HepG2 (cell line): ENCODE results near the gene LCORL. TPM values are rescaled to one million over a fixed set of nuclear protein-coding genes. Genes with fewer than 3 reads are reported as not detected.

Source experiments
- ARNT2 ChIP-seq: sonication (generic); formaldehyde crosslinking; IDR thresholded peaks from 2 replicates; pipeline ENCODE4 v1.8.0; 2022; ENCODE audit warnings: mild to moderate bottlenecking, low read depth, missing genetic modification reagents, moderate library complexity
- HDAC1 ChIP-seq: sonication (generic); formaldehyde crosslinking; IDR thresholded peaks from 2 replicates; pipeline ENCODE4 v1.5.1; 2020; ENCODE audit warnings: mild to moderate bottlenecking, missing genetic modification reagents
- KLF11 ChIP-seq: IDR thresholded peaks from 2 replicates; pipeline ENCODE4 v1.6.1; 2016; ENCODE audit warnings: missing compliant biosample characterization
- MYNN ChIP-seq: sonication (generic); formaldehyde crosslinking; IDR thresholded peaks from 2 replicates; pipeline ENCODE4 v1.4.0; 2020; ENCODE audit warnings: mild to moderate bottlenecking, low read depth, missing genetic modification reagents
- NFAT5 ChIP-seq: sonication (generic); formaldehyde crosslinking; IDR thresholded peaks from 2 replicates; pipeline ENCODE4 v1.4.0; 2020; ENCODE audit warnings: missing genetic modification reagents
- PAWR ChIP-seq: sonication (generic); formaldehyde crosslinking; IDR thresholded peaks from 2 replicates; pipeline ENCODE4 v1.4.0; 2020; ENCODE audit warnings: missing genetic modification reagents, mild to moderate bottlenecking, borderline replicate concordance
- PHF20 ChIP-seq: sonication (generic); formaldehyde crosslinking; IDR thresholded peaks from 2 replicates; pipeline ENCODE4 v1.5.0; 2020; ENCODE audit warnings: mild to moderate bottlenecking, missing genetic modification reagents
- RFX5 ChIP-seq: IDR thresholded peaks from 2 replicates; pipeline ENCODE4 v1.6.1; 2011; ENCODE audit warnings: low read depth, low read length, improper control_type of control experiment
- ZKSCAN1 ChIP-seq: fragments of 150-350 bp; IDR thresholded peaks from 2 replicates; pipeline ENCODE4 v1.6.1; 2014; ENCODE audit warnings: low read length
- ZNF180 ChIP-seq: sonication (generic); formaldehyde crosslinking; IDR thresholded peaks from 2 replicates; pipeline ENCODE4 v1.4.0; 2020; ENCODE audit warnings: low read depth, missing genetic modification reagents, borderline replicate concordance
- ZNF446 ChIP-seq: sonication (generic); formaldehyde crosslinking; IDR thresholded peaks from 2 replicates; pipeline ENCODE4 v1.5.0; 2020; ENCODE audit warnings: mild to moderate bottlenecking, missing genetic modification reagents
- ZNF773 ChIP-seq: sonication (generic); formaldehyde crosslinking; IDR thresholded peaks from 2 replicates; pipeline ENCODE4 v1.4.0; 2020; ENCODE audit warnings: missing genetic modification reagents, borderline replicate concordance
- ZNF790 ChIP-seq: sonication (generic); formaldehyde crosslinking; IDR thresholded peaks from 2 replicates; pipeline ENCODE4 v1.8.0; 2022; ENCODE audit warnings: missing genetic modification reagents, mild to moderate bottlenecking, borderline replicate concordance
- polyA plus RNA-seq, 8 experiments: library from polyadenylated mRNA; depleted of rRNA in 3 of 8; stranded (reverse) in 7 of 8; unstranded in 1 of 8; fragments of >200 nt; fragmentation: Illumina TruSeq in 4 of 8; extraction: Trizol in 4 of 8; gene quantifications; 2 replicates each; pipeline versions ENCODE4 v1.2.1 to v1.2.3, GENCODE V29; 2011 to 2016; ENCODE audit warnings: low read depth in 4 of 8, missing spikeins in 1 of 8, mixed read lengths in 1 of 8; ENCODE audit not compliant: insufficient read depth in 1 of 8
- total RNA-seq, 5 experiments: library from RNA; depleted of rRNA; stranded (reverse); fragments of >200 nt; fragmentation: Illumina TruSeq; extraction: Trizol; gene quantifications; 2 replicates each; pipeline ENCODE4 v1.2.3, GENCODE V29; 2016; ENCODE audit warnings: low read depth in 1 of 5
- TF ChIP-seq, protein P1 (sequence below): sonication (generic); formaldehyde crosslinking; IDR thresholded peaks from 2 replicates; pipeline ENCODE4 v1.8.1; 2023; ENCODE audit warnings: mild to moderate bottlenecking, missing genetic modification reagents
- TF ChIP-seq, protein P2 (sequence below): sonication (generic); formaldehyde crosslinking; IDR thresholded peaks from 2 replicates; pipeline ENCODE4 v1.9.0; 2021; ENCODE audit warnings: missing genetic modification reagents, borderline replicate concordance

Gene LCORL
- total and polyA plus RNA-seq, 2 of the 13 experiments (the other 11 are each of a cell fraction or from before 2014, with no cell fraction given): 5.3 to 14.5 TPM

DNA sequence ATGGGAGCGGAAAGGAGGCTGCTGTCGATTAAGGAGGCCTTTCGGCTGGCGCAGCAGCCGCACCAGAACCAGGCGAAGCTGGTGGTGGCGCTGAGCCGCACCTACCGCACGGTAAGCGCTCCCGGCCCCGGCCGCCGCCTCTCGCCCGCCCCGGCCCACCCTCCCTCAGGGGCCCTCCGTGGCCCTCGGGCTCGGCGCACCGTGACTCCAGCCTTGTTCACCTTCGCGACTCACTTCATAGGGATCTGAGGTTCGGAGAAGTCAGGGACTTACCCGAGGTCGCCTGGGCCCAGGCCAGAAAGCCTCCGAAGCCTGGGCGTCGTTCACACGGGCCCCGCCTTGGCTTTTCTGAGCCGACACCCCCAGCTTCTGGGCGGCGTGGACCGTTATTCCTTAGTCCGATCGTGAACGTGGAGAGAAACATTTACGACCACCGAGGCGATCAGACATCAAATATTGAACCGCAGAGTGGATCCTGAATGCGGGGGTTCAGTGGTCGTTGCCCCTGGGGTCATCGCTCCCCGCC, 210.4 kb downstream of the LCORL start (continued):
- TF ChIP-seq PHF20 (CRISPR knock-in tag) (no peak), ARNT2 (CRISPR knock-in tag) (peak; percentile 17; the same call in 1 of the 2 replicates), RFX5 (no peak), NFAT5 (CRISPR knock-in tag) (0 out of 2 replicates have a peak, but pooled peaks have one; percentile 0), ZNF180 (CRISPR knock-in tag) (no peak), MYNN (no peak), PAWR (CRISPR knock-in tag) (no peak), ZNF773 (0 out of 2 replicates have a peak, but pooled peaks have one; percentile 5), ZNF790 (CRISPR knock-in tag) (peak; percentile 59; the same call in 1 of the 2 replicates), ZKSCAN1 (no peak), HDAC1 (CRISPR knock-in tag) (peak; percentile 1; the same call in 1 of the 2 replicates), ZNF446 (0 out of 2 replicates have a peak, but pooled peaks have one; percentile 36), KLF11 (CRISPR knock-in tag) (no peak)
- TF ChIP-seq, protein P1, sequence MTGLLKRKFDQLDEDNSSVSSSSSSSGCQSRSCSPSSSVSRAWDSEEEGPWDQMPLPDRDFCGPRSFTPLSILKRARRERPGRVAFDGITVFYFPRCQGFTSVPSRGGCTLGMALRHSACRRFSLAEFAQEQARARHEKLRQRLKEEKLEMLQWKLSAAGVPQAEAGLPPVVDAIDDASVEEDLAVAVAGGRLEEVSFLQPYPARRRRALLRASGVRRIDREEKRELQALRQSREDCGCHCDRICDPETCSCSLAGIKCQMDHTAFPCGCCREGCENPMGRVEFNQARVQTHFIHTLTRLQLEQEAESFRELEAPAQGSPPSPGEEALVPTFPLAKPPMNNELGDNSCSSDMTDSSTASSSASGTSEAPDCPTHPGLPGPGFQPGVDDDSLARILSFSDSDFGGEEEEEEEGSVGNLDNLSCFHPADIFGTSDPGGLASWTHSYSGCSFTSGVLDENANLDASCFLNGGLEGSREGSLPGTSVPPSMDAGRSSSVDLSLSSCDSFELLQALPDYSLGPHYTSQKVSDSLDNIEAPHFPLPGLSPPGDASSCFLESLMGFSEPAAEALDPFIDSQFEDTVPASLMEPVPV (CRISPR knock-in tag): no peak
- TF ChIP-seq, protein P2, sequence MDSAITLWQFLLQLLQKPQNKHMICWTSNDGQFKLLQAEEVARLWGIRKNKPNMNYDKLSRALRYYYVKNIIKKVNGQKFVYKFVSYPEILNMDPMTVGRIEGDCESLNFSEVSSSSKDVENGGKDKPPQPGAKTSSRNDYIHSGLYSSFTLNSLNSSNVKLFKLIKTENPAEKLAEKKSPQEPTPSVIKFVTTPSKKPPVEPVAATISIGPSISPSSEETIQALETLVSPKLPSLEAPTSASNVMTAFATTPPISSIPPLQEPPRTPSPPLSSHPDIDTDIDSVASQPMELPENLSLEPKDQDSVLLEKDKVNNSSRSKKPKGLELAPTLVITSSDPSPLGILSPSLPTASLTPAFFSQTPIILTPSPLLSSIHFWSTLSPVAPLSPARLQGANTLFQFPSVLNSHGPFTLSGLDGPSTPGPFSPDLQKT (CRISPR knock-in tag): no peak
- TF ChIP-seq, all 625 proteins: peak for 25
